GM13977 (cell line): Measurements from ENCODE around the gene ADCY6.

Experiments used
- DNase-seq: peaks from one replicate; pipeline ENCODE4 v3.0.0; 2012; ENCODE audit warnings: low spot score
- in situ Hi-C: fragments of 300-500 bp; cut with MboI; formaldehyde crosslinking; loops from one replicate; pipeline ENCODE4 v1.12.0; 2022; ENCODE audit warnings: low sequenced_read_pairs, low pct_unique_long_range_greater_than_20kb, mixed read lengths, inconsistent platforms; ENCODE audit not compliant: unreplicated experiment
- TF ChIP-seq, protein P1 (sequence below): IDR thresholded peaks from 2 replicates; pipeline ENCODE4 v1.5.1; 2012; ENCODE audit warnings: mild to moderate bottlenecking, control low read depth; ENCODE audit not compliant: insufficient read depth; ENCODE audit errors: extremely low read depth, missing control alignments

The ADCY6 gene

DNA sequence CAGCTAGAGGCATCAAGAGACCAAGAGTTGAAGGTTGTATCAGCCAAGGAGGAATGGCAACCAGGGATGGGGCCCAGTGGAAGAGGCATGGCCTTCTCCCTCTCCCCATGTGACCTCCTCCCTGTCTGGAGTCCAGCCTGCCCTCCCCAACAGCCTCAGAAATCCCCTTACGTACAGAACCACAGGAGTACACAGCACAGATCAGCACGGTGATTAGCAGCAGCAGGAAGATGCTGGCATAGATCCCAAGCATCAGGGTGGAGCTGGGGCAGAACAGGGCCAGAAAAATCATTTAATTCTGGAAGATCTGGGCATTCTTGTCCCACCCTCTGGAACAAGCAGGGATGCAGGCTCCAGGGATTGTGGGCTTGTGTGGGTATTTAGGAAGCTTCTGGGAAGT, 14.4 kb downstream of the ADCY6 start:
- in situ Hi-C loops = no loop called here
- TF ChIP-seq, protein P1, sequence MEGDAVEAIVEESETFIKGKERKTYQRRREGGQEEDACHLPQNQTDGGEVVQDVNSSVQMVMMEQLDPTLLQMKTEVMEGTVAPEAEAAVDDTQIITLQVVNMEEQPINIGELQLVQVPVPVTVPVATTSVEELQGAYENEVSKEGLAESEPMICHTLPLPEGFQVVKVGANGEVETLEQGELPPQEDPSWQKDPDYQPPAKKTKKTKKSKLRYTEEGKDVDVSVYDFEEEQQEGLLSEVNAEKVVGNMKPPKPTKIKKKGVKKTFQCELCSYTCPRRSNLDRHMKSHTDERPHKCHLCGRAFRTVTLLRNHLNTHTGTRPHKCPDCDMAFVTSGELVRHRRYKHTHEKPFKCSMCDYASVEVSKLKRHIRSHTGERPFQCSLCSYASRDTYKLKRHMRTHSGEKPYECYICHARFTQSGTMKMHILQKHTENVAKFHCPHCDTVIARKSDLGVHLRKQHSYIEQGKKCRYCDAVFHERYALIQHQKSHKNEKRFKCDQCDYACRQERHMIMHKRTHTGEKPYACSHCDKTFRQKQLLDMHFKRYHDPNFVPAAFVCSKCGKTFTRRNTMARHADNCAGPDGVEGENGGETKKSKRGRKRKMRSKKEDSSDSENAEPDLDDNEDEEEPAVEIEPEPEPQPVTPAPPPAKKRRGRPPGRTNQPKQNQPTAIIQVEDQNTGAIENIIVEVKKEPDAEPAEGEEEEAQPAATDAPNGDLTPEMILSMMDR = no peak
- no peak for DNase-seq

- DNase-seq = no peak
- in situ Hi-C loops = no loop called here
- TF ChIP-seq, protein P1 = no peak
Observed at GRCh38 chr12:48773686-48774085, 15.2 kb downstream of the ADCY6 start.

GRCh38 chr12:48771588-48772112, 17.2 kb downstream of the ADCY6 start:
- no peak for DNase-seq
- in situ Hi-C loops = no loop called here
- TF ChIP-seq, protein P1 = no peak

GRCh38 chr12:48770756-48771155, 18.1 kb downstream of the ADCY6 start:
- TF ChIP-seq, protein P1 = no peak
- DNase-seq = no peak
- in situ Hi-C loops = no loop called here

DNA sequence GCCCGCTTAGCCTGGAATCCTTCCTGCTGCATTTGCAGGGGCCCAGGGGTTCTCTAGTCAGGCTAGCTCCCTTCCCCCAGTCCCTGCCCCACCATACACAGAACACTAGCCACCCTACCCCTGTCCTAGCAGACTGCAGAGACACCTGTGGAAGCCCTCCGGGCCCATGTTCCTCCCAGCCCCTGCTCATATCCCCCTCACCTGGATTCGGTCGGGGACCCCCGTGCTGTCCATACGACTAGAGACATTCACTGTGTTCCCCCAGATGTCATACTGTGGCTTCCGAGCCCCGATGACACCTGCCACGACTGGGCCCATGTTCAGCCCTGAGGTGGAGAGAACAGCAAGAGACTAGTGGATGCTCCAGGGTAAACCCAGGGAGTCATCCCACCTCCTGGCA, 20.2 kb downstream of the ADCY6 start:
- no peak for DNase-seq
- in situ Hi-C loops = no loop called here
- TF ChIP-seq, protein P1 = no peak

GRCh38 chr12:48768147-48768546, 20.7 kb downstream of the ADCY6 start:
- TF ChIP-seq, protein P1 = no peak
- DNase-seq = no peak
- in situ Hi-C loops = no loop called here

DNA sequence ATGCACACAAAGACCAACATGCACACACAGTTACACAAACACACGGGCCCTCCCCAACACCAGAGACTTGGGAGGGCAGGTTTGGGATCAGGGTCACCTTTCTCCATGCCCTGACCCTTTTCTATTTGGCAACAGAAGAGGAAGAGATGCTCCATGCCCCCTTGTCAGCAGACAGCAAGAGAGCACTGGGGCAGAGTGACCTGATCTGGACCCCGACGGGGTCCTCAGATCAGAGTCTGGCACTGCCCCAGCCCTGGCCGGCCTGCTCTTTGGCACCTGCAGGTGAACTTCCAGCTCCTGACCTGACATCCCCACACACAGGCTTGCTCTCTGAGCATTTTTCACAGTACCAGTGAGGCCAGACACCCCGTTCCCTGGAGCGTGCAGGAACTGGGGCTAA, 21.4 kb downstream of the ADCY6 start:
- DNase-seq = no peak
- TF ChIP-seq, protein P1 = no peak
- in situ Hi-C loops = no loop called here
